Ovary (tissue), 3 donors: ENCODE data around the gene ITGA3.

Experiments
- POLR2A ChIP-seq: fragments of 450-650 bp; IDR thresholded peaks from one replicate; pipeline ENCODE4 v1.6.1; 2017; ENCODE audit warnings: antibody characterized with exemption, mild to moderate bottlenecking, moderate library complexity
- TF ChIP-seq, protein P1 (sequence below), 3 donors: fragments of 450-650 bp in 2 of 3; fragments of 200-600 bp in 1 of 3; IDR thresholded peaks; one replicate each; pipeline versions ENCODE4 v1.5.1 to v1.8.0; 2016 to 2022; ENCODE audit warnings: antibody characterized with exemption in 3 of 3, mild to moderate bottlenecking in 1 of 3
- donor health status: DM: no; HTN: no; CAD: no.

DNA sequence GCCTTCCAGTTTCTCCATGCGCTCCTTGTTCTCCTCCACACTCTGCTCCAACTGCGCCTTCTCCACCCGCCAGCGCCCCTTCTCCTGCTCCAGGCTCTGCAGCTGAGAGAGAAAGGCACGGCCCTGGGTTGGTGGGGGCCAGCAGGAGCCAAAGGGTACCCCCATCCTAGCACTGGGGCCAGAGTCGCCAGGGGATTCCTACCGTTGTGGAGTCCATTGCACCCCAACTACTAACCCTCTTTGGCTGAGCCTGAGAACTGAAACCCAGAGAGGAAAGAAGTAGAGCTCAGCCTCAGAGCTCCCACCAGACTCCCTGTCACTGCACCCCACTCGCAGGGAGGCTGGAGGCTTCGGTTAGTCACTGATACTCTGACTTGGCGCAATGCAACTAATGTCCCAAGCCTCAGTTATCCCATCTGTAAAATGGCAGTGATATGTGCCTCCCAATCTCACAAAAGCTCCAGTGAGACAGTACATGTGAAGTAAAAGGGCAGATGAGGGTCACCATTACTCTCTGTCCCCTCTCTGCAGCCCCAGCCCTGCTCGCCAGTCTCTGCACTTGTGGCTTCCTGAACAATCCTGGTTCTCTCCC lies 80.3 kb downstream of the ITGA3 start:
- TF ChIP-seq, protein P1, sequence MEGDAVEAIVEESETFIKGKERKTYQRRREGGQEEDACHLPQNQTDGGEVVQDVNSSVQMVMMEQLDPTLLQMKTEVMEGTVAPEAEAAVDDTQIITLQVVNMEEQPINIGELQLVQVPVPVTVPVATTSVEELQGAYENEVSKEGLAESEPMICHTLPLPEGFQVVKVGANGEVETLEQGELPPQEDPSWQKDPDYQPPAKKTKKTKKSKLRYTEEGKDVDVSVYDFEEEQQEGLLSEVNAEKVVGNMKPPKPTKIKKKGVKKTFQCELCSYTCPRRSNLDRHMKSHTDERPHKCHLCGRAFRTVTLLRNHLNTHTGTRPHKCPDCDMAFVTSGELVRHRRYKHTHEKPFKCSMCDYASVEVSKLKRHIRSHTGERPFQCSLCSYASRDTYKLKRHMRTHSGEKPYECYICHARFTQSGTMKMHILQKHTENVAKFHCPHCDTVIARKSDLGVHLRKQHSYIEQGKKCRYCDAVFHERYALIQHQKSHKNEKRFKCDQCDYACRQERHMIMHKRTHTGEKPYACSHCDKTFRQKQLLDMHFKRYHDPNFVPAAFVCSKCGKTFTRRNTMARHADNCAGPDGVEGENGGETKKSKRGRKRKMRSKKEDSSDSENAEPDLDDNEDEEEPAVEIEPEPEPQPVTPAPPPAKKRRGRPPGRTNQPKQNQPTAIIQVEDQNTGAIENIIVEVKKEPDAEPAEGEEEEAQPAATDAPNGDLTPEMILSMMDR (IDR thresholded peaks at IDR 0.05): no peak
- no peak for TF ChIP-seq POLR2A
